ENCODE measurements around the gene CIDEB. TPM values are rescaled to one million over a fixed set of nuclear protein-coding genes. Genes with fewer than 3 reads are reported as not detected.

The CIDEB gene
- total RNA-seq, 1 donor from 2014 or later = 4.6 TPM

DNA sequence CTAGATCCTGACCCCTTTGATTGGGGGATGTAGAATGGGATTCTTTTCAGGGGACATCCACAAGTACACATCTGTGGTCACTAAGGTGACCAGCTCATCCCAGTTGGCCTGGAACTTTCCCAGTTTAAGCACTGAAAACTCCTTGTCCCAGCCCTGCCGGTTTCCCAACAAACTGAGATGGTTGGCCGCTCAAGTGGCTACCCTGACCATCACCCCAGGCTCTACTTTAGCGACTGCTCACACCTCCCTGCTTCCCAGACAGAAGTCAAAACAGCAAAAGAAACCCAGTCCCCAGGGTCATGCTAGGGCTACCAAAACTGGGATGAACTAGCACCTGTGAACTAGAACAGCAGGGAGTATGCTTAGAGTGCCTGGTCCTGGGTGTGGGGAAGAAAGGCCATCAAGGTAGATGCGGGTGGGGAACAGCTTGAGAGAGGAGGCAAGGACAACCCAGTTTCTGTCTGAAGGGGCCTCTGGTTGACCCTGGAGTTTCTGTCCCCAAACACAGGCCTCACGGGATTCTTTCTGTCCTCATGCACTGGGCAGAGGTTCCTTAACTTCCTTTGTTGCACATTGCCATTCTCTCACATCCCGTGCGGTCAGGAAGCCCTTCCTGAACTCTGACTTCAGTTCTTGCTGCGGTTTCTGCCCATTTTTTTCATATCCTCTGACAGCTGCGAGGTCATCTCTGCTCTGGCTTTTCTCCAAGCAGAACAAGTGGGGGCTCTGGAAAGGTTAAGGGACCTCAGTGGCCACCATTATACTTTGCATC, 5.1 kb upstream of the CIDEB start:
- DNase-seq = peak; percentile 85

DNA sequence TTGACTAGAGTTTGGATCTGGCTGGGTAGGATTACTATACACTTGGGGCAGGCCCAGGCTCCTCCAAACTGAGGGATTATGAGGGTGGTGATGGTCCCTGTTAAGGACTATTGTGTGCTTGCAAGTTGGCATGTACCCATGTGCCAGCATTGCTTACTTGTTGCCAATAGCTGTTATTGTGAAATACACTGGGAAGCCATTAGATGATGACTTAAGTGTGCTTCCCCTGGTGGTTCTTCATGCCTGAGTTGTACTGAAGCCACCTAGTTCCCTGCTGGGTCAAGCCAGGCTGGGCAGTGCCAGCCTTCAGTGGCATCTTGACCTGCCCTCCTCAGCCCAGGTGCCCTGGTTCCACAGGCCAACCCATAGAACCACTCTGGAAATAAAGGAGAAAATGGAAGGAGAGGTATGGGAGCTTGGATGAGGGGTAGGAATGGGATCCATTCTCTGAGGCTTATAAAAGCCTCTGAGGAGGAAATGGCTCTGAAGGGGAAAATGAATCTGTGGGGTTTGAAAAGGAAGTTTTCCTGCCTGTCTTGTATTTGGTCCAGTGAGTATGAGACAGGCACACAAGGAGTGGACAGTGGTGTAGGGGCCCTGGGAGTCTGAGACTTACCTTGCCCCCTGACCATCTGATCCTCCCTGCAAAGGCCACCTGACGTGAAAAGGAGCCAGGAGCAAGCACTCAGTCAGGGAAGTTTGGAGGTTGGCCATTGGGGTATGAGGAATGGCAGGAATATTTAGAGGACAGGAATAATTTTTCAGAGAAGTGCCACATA, 4.2 kb upstream of the CIDEB start:
- DNase-seq = no peak

DNA sequence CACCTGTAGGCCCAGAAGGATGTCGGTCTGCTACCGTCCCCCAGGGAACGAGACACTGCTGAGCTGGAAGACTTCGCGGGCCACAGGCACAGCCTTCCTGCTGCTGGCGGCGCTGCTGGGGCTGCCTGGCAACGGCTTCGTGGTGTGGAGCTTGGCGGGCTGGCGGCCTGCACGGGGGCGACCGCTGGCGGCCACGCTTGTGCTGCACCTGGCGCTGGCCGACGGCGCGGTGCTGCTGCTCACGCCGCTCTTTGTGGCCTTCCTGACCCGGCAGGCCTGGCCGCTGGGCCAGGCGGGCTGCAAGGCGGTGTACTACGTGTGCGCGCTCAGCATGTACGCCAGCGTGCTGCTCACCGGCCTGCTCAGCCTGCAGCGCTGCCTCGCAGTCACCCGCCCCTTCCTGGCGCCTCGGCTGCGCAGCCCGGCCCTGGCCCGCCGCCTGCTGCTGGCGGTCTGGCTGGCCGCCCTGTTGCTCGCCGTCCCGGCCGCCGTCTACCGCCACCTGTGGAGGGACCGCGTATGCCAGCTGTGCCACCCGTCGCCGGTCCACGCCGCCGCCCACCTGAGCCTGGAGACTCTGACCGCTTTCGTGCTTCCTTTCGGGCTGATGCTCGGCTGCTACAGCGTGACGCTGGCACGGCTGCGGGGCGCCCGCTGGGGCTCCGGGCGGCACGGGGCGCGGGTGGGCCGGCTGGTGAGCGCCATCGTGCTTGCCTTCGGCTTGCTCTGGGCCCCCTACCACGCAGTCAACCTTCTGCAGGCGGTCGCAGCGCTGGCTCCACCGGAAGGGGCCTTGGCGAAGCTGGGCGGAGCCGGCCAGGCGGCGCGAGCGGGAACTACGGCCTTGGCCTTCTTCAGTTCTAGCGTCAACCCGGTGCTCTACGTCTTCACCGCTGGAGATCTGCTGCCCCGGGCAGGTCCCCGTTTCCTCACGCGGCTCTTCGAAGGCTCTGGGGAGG, 3.1 kb upstream of the CIDEB start, which contains the start of gene LTB4R:
LTB4R (plus strand) TSS at position 857 of the 959 bp plus-strand sequence. CDS start 4,150 bp downstream, outside the sequence.
- peak; percentile 86 for DNase-seq

DNA sequence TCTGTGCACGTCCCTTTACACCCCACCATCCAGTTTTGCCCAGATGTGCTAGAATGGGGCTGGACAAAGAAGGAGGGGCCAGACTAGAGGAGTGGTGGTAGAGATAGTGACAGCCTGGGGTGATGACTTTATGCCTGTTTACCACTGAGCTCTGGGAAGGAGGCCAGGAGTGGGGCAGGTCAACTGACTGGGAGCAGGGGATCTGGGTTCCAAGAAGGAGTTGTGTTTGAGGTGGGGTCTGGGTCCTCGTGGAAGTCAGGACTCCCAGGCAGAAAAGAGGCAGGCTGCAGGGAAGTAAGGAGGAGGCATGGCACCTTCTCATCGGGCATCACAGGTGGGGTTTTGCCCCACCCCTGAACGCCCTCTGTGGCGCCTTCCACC, 2.5 kb upstream of the CIDEB start:
- DNase-seq = no peak

DNA sequence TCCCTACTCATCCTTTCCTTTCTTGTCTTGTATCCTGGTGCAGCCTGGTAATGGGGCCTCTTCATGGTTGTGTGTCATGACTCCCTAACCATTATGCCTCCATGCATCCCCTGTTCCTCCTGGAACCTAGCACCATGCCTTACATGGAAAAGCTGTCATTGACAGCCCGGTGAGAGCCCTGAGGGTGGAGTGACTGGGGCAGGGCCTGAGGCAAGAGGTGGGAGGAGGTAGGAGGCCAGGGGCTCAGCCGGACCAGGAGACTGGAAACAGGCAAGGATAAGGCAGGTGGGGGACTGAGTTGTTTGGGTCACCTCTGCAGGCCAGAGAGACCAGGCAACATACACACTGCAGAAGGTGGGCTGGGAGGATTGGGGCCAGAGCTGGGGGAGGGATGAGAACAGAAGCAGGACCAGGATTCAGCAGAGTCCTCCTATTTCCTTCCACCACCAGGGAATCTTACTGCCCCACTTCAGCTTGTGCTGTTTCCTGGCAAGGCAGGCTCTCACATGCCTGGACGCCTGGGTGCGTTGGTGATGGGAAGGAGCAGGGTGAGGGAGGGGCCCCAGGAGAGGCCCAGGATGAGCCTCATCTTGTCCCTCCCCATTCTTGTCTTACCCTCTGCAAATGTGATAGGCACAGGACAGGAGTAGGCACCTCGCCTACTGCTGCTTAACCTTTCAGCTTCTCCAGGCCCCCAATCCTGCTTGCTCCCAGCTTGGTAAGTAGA, 1.9 kb upstream of the CIDEB start, which contains the start of gene LTB4R2:
LTB4R2 (plus strand) TSS at position 603 of the 727 bp plus-strand sequence. CDS start 525 bp downstream, outside the sequence.
- no peak for DNase-seq

DNA sequence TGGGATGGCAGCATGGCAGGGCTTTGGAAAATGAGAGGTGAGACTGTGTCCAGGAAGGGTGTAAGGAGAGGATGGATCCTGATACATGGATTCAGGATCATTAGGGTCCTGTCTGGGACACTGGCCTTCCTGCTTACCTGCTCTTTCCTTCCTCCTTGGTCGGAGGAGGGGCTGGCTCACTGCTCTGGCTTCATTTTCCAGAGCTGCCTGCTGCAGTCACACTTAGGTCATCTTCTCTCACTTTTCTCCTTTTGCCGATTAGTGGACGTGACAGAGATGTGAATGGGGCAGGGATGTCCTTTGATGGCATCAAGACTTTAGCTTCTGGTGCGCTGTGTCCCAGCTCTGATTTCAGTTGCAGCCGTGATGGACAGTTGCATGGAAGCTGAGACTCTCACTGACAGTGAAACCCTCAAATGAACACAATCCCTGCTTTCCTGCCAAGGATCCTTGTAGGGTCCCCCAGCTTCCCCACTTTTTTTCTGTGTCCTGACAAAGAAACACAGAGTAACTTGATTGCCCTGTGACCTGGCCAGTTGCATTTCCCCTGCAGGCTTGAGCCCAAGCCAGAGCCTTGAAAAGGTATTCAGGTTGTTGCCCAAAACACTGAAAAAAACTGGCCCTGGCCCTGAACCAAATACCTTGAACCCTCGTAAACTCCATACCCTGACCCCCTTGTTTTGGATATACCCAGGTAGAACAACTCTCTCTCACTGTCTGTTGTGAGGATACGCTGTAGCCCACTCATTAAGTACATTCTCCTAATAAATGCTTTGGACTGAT, 756 bp upstream of the CIDEB start:
- no peak for DNase-seq

DNA sequence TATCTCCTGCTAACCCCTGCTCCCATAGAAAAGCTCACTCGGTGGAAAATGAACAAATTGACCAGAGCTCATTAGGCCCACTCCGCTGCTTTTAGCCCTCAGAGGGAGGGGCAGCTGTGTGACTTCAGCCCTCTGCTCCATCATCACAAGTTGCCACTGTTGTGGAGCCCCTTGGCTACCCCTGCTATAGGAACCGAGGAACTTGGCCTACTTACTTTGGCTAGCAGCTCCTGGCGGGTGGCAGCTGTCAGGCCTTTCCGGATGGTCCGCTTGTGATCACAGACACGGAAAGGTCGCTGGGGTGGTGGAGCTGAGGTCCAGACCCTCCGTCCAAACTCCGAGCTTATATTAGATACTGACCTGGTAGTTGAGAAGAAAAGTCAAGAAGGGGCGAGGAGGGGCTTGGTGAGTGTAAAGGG, 612 bp downstream of the CIDEB start:
- DNase-seq = no peak

DNA sequence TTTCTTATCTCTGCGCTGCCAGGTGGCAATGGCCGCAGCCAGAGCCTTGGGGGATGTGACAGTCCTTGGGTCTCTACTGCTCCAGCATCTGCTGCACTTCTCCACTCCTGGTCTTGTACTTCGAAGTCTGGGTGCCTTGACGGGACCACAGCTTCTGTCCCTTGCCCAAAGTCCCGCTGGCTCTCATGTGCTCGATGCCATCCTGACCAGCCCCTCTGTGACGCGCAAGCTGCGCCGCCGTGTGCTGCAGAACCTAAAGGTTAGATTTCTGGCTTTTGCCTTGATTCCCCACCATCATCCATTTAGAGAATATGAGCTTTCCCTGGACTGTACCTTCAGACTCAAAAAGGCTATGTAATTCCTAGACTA, 3.8 kb downstream of the CIDEB start:
- DNase-seq = no peak

DNA sequence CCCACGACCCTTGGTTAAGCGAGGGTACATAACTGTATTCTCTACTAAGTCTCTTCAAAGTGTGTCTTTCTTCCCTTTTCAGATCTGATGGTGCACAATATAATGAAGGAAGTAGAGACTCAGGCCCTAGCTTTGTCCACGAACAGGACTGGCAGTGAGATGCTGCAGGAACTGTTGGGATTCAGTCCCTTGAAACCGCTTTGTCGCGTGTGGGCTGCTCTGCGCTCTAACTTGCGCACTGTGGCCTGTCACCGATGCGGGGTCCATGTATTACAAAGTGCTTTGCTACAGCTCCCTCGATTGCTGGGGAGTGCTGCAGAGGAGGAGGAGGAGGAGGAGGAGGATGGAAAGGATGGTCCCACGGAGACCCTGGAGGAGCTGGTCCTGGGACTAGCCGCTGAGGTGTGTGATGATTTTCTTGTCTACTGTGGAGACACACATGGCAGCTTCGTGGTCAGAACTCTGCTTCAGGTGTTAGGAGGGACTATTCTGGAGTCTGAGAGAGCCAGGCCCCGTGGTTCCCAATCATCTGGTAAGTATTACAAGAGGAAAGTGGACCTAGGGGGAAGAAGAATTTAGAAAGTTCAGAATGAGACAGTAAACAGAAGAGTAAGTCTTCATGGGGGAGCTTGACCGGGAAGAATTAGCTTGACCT, 7.3 kb downstream of the CIDEB start:
- DNase-seq = no peak

DNA sequence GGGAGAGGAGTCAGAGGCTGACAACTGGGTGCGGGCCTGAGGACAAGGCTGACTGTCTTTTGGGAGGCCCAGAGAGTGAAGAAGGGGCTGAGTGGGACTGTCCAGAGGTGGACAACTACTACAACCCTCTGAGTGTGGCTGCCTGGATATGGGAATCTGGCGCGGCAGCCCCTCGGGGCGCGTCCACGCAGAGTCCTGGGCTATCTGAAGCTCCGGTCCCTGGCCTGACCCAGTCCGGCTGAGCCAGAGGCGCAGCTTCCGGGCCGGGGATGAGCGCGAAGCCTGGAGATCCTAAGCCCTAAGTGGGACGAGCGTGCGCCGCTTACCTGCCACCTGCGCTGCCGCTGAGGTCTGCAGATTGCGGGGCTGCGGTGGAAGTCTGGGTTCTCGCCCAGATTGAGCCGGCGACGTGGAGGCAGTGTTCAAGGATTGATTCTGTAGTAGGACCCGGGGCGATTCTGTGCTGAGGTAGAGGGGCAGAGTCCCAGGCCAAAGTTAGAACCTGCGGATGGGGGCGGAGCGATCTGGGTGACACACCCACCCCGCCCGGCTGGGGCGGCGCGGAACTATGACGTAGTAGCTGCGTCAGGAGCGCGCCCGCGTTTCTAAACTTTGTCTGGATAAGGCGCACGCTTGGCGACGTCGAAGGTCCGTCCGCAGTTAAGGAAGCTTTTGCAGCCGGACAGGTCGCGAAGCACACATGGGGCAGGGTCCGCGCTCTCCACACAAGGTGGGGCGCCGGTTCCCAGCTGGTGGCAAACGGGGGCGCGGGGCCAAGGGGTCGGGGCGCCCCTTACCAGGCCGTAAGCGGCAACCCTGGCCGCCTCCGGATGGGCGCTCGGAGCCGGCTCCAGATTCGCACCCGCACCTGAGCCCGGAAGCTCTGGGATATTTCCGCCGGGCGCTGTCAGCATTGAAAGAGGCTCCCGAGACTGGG, 8.3 kb downstream of the CIDEB start, which contains the start of the genes DHRS1 and NOP9:
DHRS1 (minus strand) TSS at position 526 of the 937 bp plus-strand sequence. CDS start 674 bp downstream, outside the sequence.
NOP9 (plus strand) TSS at position 596 of the 937 bp plus-strand sequence; CDS start at position 701, 105 bp downstream.
- DNase-seq = peak; percentile 95

DNA sequence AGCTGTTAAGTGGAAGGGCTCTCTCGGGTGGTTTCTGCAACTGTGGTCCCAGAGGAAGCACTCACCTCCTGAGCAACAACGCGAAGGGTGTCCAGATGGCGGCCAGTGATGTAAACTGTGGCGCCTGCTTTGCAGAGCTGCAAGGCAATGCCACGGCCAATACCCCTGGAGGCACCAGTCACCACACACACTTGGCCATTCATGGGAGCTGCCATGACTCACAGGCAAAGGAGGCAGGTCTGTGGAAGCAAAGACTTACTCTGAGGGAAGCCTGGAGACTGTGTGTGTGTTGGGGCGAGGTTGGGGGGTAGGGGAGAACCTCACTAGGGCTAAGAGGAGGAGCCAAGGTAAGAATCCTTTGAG, 8.9 kb downstream of the CIDEB start:
- DNase-seq = peak; percentile 62

DNA sequence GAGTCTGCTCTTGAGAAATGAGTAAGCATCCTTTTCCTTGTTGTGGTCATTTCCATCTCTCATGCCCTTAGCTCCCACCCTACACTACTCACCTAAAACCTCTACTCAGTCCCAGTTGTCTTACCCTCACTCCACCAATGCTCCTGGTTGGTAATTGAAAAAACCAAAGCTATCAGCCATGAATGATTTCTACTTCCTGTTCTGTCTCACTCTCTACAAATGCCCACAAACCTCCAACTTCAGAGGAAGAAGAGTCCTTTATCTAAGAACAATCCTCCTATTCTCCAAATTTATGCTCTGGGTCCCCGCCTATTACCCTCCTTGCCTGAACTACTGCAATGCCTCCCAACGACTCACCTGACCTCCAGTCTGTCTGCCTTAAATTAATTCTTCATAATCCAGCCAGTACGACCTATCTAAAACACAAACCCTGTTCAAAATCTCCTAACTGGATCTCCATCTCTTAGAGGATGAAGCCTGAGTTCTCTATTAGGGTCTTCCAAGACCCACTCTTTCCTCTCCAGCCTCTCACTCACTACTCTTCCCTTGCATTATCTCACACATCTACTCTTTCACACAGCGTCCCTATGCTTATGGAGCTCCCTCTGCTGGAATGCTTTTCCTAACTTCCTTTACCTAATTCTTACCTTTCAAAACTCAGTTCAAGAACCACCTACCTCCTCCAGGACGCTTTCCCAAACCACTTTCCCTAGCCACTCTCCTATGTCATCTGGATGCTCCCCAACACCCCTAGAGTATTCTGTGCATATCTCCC, 10.4 kb downstream of the CIDEB start:
- peak; percentile 59 for DNase-seq

DNA sequence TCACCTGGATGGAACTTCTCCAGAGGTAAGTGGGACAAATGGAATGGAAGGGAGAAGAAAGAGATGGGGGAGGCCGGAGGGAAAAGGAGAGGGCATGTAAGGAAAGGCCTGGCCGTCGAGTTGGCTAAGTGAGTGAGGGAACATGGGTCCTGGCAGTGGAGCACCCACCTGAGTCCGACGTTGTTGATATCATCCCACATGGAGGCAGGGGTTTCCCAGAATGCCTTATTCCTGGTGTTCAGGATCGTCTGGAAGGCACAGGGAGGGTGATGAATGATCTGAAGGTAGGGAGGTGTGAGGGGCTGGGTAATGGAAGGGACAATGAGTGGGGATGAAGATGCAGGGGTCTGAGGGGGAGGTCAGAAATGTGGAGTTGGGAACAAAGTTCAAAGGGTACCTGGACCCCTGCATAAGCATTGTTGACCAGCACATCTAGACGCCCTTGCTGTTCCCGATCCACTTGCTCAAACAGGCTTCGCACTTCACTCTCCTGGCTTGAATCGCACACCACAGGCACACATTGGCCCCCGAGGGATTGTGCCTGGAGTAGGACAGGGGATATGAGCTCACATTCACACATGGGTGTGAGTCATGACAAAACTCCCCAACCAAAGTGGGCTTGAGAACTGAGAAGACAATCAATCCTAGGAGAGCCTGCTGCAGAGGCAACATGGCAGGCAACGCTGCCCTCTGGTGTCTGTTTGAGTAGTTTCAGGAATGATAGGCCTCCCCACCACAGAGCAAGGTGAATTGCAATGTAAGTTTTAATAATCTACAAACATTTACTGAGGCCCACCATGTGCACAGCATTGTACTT, 11.2 kb downstream of the CIDEB start:
- DNase-seq = peak; percentile 97

DNA sequence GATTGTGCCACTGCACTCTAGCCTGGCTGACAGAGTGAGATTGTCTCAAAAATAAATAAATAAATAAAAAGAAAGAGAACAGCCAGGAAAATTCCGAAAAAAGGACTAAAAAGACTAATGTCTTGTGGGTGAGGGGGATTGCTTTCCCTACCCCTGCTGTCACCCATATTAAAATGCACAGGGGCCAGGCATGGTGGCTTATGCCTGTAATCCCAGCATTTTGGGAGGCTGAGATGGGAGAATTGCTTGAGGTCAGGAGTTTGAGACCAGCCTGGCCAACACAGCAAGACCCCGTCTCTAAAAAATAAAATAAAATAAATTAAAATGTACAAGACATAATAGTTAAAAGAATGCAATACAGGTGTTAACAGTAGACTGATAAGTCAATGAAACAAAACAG, 14.3 kb downstream of the CIDEB start:
- DNase-seq = no peak

DNA sequence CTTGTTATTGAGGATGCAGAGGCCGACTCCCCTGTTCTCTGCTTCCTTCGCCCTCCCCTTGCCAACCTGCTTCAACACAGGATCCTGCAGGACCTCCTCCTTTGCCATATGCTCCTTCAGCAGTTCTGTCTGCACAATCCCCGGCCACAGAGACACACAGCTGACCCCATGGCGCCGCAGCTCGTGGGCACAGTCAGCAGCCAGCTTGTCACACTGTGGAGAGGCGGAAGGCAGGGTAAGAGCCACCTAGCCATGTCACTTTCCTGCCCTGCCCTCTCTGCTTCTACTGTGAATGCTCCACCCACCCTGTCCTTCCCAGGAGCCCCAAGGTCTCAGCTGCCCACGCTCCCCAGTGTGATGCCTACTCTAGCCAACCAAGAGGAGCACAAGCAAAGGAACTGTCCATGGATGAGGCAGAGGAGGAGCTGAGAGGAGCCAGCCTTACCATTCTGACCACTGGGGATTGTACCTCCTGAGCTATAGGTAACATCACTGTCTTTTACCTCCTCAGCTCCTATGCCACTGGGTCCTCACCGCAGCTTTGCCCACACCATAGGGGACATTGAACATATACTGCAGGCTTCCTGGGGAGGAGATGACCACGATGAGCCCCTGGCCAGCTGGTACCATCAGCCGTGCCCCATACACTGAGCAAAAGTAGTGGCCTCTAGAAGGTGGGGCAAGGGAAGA, 15.5 kb downstream of the CIDEB start:
- no peak for DNase-seq

DNA sequence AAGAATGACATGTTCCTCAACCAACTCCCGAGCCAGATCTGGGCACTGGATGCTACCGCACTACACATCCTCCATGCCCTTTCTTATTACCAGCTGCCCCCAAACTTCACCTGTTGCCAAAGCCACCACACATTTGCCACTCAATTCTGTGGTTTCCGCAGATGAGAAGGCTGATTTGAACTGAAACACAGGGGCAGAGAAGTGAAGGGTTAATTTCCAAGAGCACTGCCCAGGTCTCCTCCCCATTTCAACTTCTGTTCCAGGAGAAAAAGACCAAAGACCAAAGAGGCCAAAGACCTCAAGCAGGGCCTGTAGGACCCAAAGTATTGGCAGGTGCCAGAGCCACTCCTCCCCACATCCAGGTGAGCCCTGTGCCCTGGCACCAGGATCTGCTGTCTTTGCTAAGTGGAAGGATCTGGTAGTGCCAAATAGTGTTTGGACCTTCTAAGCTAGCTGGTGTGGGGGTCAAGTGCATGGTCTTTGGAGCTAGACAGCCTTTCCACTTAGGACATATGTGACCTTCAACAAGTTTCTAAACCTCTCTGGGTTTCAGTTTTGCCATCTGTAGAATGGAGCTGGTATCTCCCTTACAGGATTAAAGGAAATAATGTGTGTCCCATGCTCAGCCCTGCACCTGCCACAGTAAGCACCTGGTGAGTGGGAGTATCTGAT, 16.2 kb downstream of the CIDEB start:
- DNase-seq = no peak
